GM18508 (cell line): ENCODE data around the gene NKD1.

Source experiments
- ATAC-seq: cut with Tn5 transposase; IDR thresholded peaks from one replicate; pipeline ENCODE4 v1.9.1; 2021; ENCODE audit warnings: moderate number of reproducible peaks; ENCODE audit not compliant: insufficient read depth, unreplicated experiment

NKD1 gene

DNA sequence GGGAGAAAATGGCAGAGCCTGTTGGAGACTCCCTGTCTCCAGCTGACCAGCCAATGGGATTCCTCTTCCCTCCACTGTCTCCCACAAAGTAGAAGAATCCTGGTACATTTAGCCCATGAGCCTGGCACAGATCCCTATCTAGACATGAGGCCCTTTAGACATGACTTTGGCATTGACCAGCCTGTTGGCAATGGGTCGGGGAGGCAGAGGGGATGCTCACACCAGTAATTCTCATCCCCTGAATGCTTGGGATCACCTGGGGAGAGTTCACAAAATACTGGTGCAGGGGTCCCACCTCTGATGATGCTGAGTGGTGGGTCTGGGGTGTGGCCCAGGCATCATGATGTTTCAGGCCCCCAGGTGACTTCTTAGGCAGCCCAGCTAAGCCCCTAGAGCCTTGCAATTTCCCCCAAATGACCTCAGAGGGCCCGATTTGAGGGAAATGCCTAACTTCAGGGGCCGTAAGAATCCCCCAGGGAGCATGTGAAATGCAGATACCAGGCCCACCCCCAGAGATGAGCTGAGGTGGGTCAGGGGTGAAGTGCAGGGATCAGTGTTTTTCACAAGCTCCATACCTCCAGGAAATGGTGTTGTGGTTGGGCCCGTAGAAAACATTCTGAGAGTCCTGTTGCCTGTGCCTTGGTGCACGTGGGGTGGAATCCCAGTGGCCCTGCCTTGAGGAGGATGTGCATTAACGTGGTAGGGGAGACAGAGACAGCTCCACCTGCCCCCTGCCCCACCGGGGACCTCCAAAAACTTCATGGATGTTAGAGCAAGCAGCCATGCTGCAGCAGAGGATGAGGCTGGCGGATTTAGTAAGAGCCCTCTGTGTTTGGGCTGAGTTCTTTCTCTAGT, 90.8 kb downstream of the NKD1 start:
- no peak for ATAC-seq

DNA sequence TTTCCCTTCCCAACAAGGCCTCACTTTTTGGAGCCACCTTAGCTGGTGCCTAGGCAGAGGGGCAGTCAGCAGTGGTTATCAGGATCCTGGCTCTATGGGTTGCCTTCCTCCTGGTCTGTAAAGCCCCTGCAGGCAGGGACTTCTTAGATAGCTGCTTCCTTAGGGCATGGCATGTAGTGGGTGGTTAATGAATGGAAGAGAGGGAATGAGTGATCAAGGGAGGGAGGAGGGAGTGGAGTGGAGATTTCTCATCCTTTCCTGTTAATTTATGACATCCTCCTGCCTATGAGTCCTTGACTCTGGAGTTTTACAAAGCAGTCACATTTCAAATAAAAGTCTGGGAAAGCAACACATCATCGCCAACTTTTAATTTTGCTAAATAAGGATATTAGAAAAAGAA, 92.2 kb downstream of the NKD1 start:
- ATAC-seq = no peak

DNA sequence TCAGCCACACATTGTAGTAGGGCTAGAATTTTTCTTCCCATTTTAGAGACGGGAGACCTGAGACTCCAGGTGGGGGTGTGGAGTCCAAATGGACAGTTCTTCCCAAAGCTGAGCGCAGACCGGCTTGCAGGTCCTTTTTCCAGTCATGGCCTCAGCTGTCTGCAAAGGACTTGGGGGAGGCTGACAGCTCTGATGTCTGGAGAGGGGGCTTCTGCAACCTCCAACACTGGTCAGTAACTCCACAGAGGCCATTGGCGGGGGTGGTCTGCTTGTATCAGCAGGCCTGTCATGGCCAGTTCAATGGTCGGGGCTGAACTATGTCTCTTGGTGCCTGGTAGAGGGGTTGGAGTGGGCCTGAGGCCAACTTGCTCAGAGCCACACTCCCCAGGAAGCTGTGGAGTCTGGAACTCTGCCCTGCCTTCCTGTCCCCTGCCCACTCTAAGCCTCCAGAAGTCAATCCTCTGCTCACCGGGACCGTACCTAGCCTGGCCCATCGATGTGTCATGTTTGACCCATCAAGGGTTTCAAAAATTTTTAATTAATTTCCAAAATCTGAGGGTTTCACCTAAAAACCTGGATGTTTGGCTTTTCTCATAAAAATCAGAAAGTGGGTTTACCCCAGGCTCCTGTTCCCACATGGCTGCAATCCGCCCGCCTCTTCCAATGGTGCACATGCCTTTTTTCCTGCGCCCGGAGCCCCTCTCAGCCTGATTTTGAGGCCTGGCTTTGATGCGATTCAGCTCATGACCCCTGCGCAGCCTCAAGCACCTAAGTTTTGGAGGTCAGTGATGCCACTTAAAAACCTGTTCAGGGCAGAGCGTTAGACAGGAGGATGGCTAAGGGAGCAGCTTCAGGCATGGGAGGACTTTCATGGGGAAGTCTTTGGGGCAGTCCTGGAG, 93.0 kb downstream of the NKD1 start:
- ATAC-seq = no peak

DNA sequence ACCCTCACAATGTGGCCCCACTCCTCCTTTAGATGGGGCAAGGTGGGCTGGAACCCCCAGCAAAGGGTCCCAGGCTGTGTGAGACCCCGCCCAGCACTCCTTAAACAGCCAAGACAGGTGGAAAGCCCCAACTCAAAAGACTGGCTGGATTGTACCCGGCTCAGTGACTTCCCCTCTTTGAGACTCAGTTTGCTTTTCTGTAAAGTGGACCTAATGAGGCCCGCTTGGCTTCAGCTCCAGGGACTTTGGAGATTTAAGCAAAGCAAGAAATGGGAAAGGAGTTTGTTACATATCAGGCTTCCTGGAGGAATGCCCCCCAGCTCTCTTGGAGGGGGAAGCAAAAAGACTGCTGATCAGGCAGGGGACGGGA, 93.6 kb downstream of the NKD1 start:
- ATAC-seq = no peak

DNA sequence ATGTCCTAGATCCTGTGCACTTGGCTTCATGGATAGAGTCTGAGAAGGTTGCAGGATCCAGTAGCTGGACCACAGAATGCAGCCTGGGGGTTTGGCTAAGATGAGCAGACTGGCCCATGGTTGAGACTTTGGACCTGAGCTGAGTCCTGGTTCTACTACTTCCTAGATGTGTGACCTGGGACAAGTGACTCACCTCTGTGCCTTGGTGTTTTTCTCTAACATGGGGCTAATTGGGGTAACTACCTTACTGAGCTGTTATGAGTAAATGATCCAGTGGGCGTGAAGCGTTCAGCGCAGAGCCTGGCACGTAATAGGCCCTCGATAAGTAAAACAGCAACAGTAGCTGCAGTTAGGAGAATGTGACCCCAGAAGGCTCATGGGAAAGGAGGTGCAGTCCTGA, 94.2 kb downstream of the NKD1 start:
- no peak for ATAC-seq

DNA sequence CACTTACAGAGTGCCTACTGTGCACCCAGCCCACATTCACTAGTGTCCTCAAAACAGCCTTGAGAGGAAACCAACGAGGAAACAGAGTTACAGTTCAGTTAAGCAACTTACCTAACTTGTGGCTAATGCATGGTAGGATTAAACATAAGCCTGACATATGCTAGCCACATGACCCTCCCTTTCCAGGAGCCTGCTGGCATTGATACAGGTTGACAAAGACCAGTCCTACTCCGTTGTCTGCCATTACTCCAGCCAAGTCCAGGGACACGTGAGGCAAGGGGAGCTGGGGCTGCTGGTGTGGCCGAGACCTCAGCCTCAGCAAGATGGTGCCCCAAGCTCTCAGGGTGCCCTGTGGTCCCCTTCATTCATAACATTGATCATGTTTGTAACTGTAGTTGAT, 95.0 kb downstream of the NKD1 start:
- ATAC-seq = no peak

DNA sequence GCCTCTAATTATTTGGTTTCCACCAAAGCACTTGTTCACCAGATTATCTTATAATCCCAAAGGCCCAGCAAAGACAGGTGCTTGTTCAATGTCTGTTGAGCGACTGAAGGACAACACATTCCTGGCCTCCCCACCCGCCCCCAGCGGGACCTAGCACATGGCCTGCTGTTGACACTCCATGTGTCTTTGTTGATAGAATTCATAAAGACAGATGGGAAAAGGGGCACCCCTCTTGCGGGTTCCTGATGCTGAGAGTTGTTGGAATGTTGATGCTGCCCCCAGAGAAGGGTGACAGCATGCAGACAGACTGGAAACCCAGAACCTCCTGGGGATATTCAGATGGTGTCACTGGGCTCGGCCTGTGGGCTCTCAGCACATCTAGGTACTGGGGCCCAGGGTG, 96.0 kb downstream of the NKD1 start:
- no peak for ATAC-seq

DNA sequence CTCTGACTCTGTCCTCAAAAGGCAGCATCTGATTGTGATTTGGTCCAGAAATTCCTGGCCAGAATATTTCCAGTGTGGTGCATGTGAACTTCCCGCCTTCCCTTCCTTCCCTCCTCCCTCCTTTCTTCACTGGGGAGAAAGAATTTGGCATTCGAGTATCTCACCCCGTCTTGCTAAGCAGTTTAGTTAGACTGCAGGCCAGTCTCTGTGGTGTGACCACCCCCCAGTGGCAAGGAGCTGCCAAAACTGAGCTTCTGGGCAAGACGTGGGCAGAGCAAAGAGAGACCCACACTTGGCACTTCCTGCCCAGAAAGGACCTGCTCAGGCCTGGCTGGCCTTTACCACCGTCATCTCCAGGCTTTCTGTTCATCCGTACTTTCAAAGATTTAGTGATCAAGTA, 96.5 kb downstream of the NKD1 start:
- ATAC-seq = no peak

DNA sequence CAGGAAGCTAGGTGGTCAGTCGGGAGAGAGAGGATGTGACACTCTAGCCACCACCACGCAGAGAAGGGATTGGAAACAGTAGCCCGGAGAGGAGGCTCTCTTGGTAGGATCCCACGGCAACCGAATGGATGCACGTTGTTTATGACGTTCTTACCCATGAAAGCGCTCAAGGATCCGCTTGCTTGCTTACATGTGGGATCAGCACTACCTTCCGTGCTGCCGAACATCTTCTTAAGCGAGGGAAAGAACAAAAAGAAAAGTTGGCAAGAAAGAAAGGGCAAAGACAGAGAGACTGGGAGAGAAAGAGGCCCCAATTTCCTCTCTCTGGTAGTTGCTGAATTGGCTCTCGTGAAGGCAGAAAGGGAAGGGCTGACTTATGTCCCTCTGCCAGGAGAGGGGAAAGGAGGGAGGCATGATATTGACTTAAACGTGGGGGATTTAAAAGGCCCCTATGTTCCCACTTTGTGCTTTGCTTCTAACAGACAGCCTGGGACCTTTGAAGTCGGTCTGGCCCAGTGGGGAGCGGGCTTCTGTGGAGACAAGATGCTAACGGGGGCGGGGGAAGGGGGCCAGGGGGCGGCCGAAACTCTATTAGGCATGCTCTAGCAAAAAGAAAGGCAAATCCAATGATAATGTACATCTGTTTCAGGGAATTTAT, 97.5 kb downstream of the NKD1 start:
- no peak for ATAC-seq

DNA sequence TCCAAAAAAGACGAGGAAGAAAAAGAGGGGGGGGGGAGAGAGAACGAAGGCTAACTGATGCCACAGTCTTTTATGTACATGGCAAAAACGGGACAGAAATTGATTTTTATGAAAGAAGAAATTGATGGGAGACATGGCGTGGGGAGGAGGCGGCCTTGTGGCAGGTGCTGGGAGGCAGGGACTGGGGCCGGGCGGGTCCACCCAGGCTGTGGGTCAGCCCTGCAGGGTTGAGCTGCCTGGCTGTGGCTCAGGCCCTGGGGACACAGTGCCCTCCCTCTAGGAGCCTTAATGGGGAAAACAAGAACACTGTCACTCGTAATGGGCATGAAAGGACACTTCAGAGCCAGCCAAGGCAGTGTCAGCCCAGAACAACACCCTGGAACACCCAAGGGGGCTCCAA, 98.1 kb downstream of the NKD1 start:
- no peak for ATAC-seq

DNA sequence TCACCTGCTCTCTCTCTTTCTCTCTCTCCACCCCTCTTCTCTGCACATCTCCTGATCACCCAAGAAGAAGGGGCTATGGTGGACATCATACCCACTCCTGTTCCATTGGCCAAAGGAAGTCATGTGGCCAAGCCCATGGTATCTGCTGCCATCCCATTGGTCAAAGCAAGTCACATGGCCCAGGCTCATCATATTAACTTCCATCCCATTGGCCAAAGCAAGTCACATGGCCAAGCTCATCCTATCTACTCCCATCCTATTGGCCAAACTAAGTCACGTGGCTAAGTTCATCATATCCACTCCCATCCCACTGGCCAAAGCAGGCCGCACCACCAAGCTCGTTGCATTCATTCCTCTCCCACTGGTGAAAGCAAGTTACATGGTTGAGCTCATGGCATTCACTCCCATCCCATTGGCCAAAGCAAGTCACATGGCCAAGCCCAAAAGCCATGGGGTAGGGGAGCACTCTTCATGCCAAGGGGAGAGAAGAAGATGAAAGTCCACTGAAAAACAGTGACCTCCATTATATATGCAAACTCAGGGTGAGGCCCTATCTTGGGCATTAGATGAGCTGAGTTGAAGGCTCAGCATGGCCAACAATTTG, 103.7 kb downstream of the NKD1 start:
- ATAC-seq = no peak

DNA sequence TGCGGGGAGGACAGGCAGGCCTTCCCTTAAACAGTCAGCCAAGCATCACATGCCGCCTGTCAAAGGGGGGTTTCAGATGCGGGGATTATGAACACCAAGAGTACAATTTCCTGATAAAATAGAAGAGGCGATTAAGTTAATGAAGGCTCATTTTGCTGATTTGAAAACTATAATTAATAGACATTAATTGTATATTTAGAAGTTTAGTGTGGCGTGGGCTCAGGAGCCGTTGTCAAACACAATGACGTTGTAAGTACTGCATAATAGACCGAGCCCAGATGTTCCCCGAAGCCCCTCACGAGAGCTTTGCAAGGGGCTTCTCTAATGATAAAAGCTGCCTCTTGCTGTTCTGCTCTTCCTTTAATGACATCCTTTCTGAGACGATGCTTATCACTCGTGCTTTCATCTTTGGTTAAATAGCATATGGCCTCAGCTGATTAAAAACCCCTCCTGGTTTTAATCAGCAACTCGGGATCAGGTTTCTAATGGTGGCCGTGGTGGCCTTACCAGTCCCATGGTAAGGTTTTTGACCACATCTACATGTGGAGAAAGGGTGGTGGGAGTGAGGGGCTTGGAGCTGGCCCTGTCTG, 104.7 kb downstream of the NKD1 start:
- ATAC-seq = no peak

DNA sequence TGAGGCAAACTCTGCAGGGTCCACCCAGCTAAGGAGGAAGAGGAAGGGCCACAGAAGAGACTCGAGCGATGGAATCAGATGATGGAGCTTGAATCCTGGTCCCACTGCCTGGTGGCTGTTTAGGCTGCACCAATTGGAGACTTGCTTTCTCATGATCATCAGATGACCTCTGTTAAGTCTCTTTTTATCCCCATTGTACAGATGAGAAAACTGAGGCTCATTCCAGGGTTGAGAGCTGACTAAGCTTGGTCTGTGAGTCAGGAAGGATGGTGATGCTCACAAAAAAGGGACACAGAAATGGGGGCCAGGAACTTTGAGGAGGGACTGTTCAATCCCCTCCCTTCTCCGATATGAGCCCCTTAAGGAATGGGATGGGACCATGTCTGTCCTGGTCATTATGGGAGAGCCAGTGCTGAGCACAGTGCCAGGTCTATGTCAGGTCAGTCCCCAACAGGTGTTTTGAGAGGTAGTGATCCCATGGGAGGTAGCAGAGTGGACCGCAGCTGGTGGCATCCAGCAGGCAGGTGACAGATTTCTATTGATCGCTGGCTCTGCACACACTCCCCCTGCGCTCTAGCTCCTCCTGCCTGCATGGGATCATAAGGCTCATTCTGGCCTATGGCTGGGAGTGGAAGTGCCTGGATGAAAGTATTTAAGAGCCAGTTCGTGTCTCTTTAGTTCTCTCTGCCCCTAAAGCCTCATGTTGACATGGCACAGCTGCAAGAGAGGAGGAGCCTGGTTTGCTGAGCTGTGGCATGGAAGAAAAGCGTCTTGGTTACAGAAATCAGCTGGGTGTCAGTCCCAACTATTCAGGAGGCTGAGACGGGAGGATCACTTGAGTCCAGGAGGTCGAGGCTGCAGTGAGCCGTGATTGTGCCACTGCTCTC, 105.7 kb downstream of the NKD1 start:
- no peak for ATAC-seq

DNA sequence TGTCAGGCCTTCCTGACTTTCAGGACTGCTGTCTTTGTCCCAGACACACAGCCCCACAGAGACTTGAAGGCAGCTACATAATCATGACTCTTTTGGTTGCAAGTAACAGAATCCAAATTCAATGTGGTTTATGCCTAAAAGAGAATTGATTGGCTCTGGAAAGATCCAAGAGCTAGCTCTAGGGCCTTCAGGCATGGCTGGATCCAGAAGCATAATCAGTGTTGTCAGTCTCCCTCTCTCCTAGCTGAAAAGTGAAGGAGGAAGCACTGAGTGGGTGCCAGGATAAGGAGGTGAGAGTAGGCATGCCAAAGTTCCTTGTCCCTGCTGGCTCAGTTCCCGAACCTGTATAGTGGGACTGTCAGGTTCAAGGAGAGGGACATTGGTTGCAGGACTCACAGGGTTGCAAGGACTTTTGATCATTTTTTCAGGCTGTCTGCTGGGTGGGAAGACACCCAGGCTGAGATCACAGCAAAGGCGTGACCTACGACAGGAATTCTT, 107.4 kb downstream of the NKD1 start:
- ATAC-seq = no peak

DNA sequence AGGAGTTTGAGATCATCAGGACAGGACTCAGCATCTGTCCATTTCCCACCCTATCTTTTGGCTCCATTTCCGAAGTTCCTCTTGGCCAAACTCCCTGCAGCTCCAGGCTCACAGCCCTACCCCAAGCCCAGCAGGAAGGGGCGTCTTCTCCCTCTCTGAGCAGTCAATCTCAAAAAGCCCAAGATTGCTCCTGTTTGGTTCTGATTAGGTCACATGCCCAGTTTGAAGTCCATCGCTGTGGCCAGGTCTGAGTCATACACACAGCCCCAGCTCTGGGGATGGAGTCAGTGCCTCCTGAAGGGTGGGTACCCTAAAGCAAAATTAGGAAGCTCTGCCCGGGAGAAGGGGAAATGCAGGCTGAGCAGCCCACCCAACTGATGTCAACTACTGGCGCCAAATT, 109.0 kb downstream of the NKD1 start:
- ATAC-seq = no peak

DNA sequence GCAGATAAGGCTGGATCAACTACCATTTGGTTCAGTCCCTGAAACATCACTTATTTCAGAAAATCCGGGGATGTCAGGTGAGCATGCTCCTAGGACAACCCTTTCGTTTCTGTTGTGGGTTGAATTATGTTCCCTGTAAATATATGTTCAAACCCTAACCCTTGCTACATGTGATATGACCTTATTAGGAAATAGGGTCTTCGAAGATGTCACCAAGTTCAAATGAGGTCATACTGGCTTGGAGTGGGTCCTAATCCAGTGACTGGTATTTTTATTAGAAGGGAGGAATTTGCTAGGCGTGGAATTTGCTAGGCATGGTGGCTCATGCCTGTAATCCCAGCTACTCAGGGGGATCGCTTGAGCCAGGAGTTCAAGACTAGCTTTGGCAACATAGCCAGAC, 111.6 kb downstream of the NKD1 start:
- ATAC-seq = no peak

DNA sequence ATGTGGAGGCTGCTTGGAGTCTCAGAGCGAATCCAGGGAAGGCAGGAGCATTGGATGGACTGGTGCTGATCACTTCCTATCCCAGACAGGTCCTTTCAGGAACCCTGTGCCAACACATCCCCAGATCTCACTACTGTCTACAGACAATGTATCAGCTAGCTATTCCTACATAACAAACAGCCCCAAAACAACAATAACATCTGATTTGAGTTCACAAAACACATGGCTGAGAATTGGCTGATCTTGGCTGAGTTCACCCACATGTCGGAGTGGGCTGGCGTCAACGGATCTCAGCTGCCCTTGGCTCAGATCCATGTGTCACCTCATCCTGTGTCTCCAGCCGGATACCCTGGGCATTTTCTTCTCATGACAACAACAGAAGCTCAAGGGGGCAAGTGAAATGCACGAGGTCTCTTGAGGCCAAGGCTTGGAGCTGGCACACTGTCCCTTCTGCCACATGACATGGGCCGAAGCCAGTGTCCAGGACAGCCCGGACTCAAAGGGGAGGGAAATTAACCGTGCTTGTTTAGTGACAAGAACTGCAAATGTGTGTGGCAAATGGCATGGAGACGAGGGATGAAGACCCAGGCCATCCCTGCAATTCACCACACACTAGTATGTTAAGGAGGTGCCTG, 114.2 kb downstream of the NKD1 start:
- no peak for ATAC-seq

DNA sequence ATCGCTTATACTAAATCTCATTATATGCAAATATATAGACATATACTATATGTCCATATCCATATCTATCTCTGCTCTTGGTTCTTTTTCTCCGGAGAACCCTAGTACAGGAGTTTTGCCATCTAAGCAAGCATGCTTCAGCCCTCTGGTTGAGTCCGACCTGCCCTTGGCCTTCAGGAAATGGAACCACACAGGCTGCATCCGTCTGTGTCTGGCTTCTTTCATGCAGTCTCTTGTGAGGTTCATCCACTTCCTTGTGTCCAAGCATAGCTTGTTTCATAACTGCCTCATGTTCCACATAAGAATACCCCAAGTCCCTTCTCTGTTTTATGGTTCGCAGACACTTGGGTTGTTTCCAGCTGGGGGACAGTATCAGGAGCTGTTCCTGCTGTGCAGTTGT, 116.1 kb downstream of the NKD1 start:
- ATAC-seq = no peak
